HG02870 (cell line): ENCODE results near the gene MICOS13.
A peak's percentile ranks its signal among the peaks of the same experiment; 100 is the strongest.
"Not testable (repeated sequence)": the region's sequence is repeated elsewhere in the genome, so short reads cannot be mapped to it uniquely, and the experiment has no call there.

ENCODE experiments used
- ATAC-seq: cut with Tn5 transposase; IDR thresholded peaks from one replicate; pipeline ENCODE4 v1.9.1; 2021; ENCODE audit warnings: mild to moderate bottlenecking, moderate library complexity; ENCODE audit not compliant: unreplicated experiment

MICOS13 gene

GRCh38 chr19:5680437-5681368 is at the start of gene MICOS13, which contains the start of gene HSD11B1L:
TSS of gene MICOS13 (minus strand) at chr19:5680516. CDS start at chr19:5680486, 30 bp downstream.
TSS of gene HSD11B1L (plus strand) at chr19:5681027. CDS start at chr19:5684833, 3,806 bp downstream.
- ATAC-seq, result peak; percentile 86

- ATAC-seq, result no peak
Observed at GRCh38 chr19:5727453-5728050, 47.2 kb upstream of the MICOS13 start.

- ATAC-seq, result peak; percentile 87
Observed at GRCh38 chr19:5719961-5720790, 39.9 kb upstream of the MICOS13 start, which contains the start of the genes CATSPERD and LONP1. TSS of gene CATSPERD (plus strand) at chr19:5720637. CDS start at chr19:5720738, 101 bp downstream. TSS of gene LONP1 (minus strand) at chr19:5720146. CDS start at chr19:5720132, 14 bp downstream.

- no peak for ATAC-seq
Observed at GRCh38 chr19:5719274-5719960, 39.1 kb upstream of the MICOS13 start.

GRCh38 chr19:5718579-5719273 is 38.4 kb upstream of the MICOS13 start:
- ATAC-seq, result no peak

GRCh38 chr19:5718037-5718578 is 37.8 kb upstream of the MICOS13 start:
- ATAC-seq, result no peak

- ATAC-seq, result no peak
Observed at GRCh38 chr19:5717215-5717935, 37.1 kb upstream of the MICOS13 start.

- no peak for ATAC-seq
Observed at GRCh38 chr19:5714816-5715215, 34.5 kb upstream of the MICOS13 start.

- ATAC-seq, result no peak
Observed at GRCh38 chr19:5713228-5713627, 32.9 kb upstream of the MICOS13 start.

GRCh38 chr19:5711713-5712161 is 31.4 kb upstream of the MICOS13 start:
- ATAC-seq, result no peak

- ATAC-seq, result no peak
Observed at GRCh38 chr19:5711025-5711424, 30.7 kb upstream of the MICOS13 start.

- ATAC-seq, result no peak
Observed at GRCh38 chr19:5707576-5708575, 27.6 kb upstream of the MICOS13 start.

- ATAC-seq, result no peak
Observed at GRCh38 chr19:5706876-5707573, 26.7 kb upstream of the MICOS13 start.

- no peak for ATAC-seq
Observed at GRCh38 chr19:5705552-5705951, 25.2 kb upstream of the MICOS13 start.

- ATAC-seq, result no peak
Observed at GRCh38 chr19:5703819-5704818, 23.8 kb upstream of the MICOS13 start.

GRCh38 chr19:5702053-5702410 is 21.7 kb upstream of the MICOS13 start:
- ATAC-seq, result not testable (repeated sequence)
